CD4-positive, alpha-beta T cell treated with Interleukin-10 for 1 hour (primary cell): ENCODE results near the gene NFAM1.

Experiments used
- DNase-seq: peaks from one replicate; pipeline ENCODE4 v3.0.0-alpha.2; 2020

Gene NFAM1

GRCh38 chr22:42432020-42432596 is at the start of gene NFAM1:
Gene NFAM1 (minus strand): TSS chr22:42432403. CDS start chr22:42432357, 46 bp downstream.
- DNase-seq: peak; percentile 13

- no peak for DNase-seq
These were observed 42.9 kb upstream of the NFAM1 start for GRCh38 chr22:42475122-42475521.

- peak; percentile 48 for DNase-seq
These were observed 41.4 kb upstream of the NFAM1 start for GRCh38 chr22:42473484-42474193.

GRCh38 chr22:42472671-42473070 is 40.5 kb upstream of the NFAM1 start:
- no peak for DNase-seq

- no peak for DNase-seq
These were observed 39.2 kb upstream of the NFAM1 start for GRCh38 chr22:42471441-42471840.

- DNase-seq: no peak
These were observed 38.3 kb upstream of the NFAM1 start for GRCh38 chr22:42470366-42471082.

GRCh38 chr22:42468841-42469240 is 36.6 kb upstream of the NFAM1 start:
- DNase-seq: no peak

- DNase-seq: no peak
These were observed 29.8 kb upstream of the NFAM1 start for GRCh38 chr22:42462016-42462415.

GRCh38 chr22:42461511-42461910 is 29.3 kb upstream of the NFAM1 start:
- no peak for DNase-seq

- no peak for DNase-seq
These were observed 27.3 kb upstream of the NFAM1 start for GRCh38 chr22:42459287-42460063.

- no peak for DNase-seq
These were observed 20.7 kb upstream of the NFAM1 start for GRCh38 chr22:42452916-42453315.

- DNase-seq: no peak
These were observed 20.3 kb upstream of the NFAM1 start for GRCh38 chr22:42452456-42452855.

GRCh38 chr22:42451499-42452145 is 19.4 kb upstream of the NFAM1 start:
- DNase-seq: no peak

GRCh38 chr22:42450862-42451261 is 18.7 kb upstream of the NFAM1 start:
- DNase-seq: no peak

GRCh38 chr22:42446151-42446550 is 13.9 kb upstream of the NFAM1 start:
- DNase-seq: no peak

- DNase-seq: peak; percentile 89
These were observed 12.1 kb upstream of the NFAM1 start for GRCh38 chr22:42444077-42444904.

GRCh38 chr22:42443240-42444076 is 11.3 kb upstream of the NFAM1 start:
- DNase-seq: no peak

- DNase-seq: no peak
These were observed 10.5 kb upstream of the NFAM1 start for GRCh38 chr22:42442748-42443147.

- no peak for DNase-seq
These were observed 8.5 kb upstream of the NFAM1 start for GRCh38 chr22:42440728-42441127.

- no peak for DNase-seq
These were observed 7.8 kb upstream of the NFAM1 start for GRCh38 chr22:42439821-42440674.
